Measurements from ENCODE around the gene PRTN3.

DNA sequence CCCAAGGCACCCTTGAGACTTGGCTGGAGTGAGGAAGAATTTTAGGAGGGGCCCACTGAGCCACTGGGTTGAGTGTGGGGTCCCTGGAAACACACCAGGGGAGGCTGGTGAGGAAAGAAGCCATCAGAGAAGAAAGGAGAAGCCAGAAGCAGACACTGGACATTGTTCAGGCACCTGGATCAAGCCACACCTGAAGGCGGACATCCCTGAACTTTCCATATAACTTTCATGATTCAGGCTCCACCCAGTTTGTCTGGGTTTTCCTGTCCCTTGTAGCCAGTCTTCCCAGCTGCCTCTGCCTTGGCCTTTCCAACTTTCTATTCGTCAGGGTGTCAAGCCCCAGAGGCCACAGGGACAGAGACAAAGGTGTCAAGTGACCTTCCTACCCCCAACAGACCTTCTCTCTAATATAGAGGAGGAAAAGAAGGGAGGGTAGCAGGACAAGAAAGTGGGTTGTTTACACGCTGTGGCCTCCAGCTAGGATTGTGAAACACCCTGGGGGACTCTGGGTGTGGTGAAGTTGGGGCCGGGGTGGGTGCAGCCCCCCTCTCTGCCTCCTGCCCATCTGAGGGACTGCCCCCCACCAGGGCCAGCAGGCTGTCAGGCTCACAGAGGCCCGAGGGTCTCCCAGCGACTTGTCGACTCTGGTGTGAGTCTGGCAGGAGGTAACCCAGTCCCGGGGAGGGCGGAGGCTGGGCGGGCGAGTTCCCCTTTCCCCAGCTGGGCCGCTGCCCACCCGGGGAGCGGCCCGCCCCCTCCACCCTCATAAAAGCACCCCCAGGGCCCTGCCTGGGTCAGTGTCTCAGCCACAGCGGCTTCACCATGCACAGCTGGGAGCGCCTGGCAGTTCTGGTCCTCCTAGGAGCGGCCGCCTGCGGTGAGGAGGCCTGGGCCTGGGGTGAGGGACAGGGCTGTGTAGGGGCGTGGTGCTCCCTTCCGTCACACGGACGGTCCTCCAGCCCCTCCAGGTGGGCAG, 18.4 kb downstream of the PRTN3 start, which contains the start of gene CFD:
- TF ChIP-seq POLR2A (IDR thresholded peaks at IDR 0.05; ENCODE audit: low read depth, low read length) (no peak), POLR2AphosphoS5 (IDR thresholded peaks at IDR 0.05; ENCODE audit: low read depth, low read length) (no peak), TAF1 (IDR thresholded peaks at IDR 0.05; ENCODE audit: low read depth, low read length) (no peak), SPI1 (IDR thresholded peaks at IDR 0.05; ENCODE audit: low read depth, low read length) (no peak)

All from GM12891 (cell line).